Measurements from ENCODE around the gene FAM20C.

FAM20C gene

GRCh38 chr7:277228-277627 lies 84.9 kb downstream of the FAM20C start:
- DNase-seq = no peak

GRCh38 chr7:278081-278480 lies 85.7 kb downstream of the FAM20C start:
- DNase-seq = no peak

- DNase-seq = no peak
Measured at GRCh38 chr7:279821-280220, 87.5 kb downstream of the FAM20C start.

- DNase-seq = no peak
Measured at GRCh38 chr7:280461-280860, 88.1 kb downstream of the FAM20C start.

GRCh38 chr7:281637-282036 lies 89.3 kb downstream of the FAM20C start:
- no peak for DNase-seq

GRCh38 chr7:282621-283020 lies 90.2 kb downstream of the FAM20C start:
- DNase-seq = no peak

GRCh38 chr7:284762-285722 lies 92.7 kb downstream of the FAM20C start:
- DNase-seq = no peak

- no peak for DNase-seq
Measured at GRCh38 chr7:285731-286130, 93.4 kb downstream of the FAM20C start.

GRCh38 chr7:286266-286665 lies 93.9 kb downstream of the FAM20C start:
- no peak for DNase-seq

GRCh38 chr7:288671-289101 lies 96.3 kb downstream of the FAM20C start:
- no peak for DNase-seq

GRCh38 chr7:289209-289755 lies 96.9 kb downstream of the FAM20C start:
- DNase-seq = no peak

- DNase-seq = no peak
Measured at GRCh38 chr7:289756-290553, 97.6 kb downstream of the FAM20C start, which contains the start of gene FOXL3. Gene FOXL3, plus strand, starts transcription at chr7:290170. Its CDS starts 0 bp downstream, at chr7:290170.

- no peak for DNase-seq
Measured at GRCh38 chr7:290554-291372, 98.4 kb downstream of the FAM20C start.

GRCh38 chr7:291373-292092 lies 99.2 kb downstream of the FAM20C start:
- DNase-seq = no peak

GRCh38 chr7:292226-292625 lies 99.9 kb downstream of the FAM20C start:
- no peak for DNase-seq

- no peak for DNase-seq
Measured at GRCh38 chr7:292826-293225, 100.5 kb downstream of the FAM20C start.

GRCh38 chr7:293681-294439 lies 101.5 kb downstream of the FAM20C start:
- no peak for DNase-seq

- DNase-seq = no peak
Measured at GRCh38 chr7:294440-295154, 102.2 kb downstream of the FAM20C start.

- DNase-seq = no peak
Measured at GRCh38 chr7:295155-296154, 103.1 kb downstream of the FAM20C start.

Data from midbrain (tissue), 1 donor.